HG03469 (cell line): ENCODE measurements around the gene COL8A1.
A peak's percentile ranks its signal among the peaks of the same experiment; 100 is the strongest.

ENCODE experiments used
- ATAC-seq: cut with Tn5 transposase; IDR thresholded peaks from one replicate; pipeline ENCODE4 v1.9.1; 2021; ENCODE audit warnings: mild to moderate bottlenecking, moderate library complexity, moderate number of reproducible peaks; ENCODE audit not compliant: unreplicated experiment

The COL8A1 gene

DNA sequence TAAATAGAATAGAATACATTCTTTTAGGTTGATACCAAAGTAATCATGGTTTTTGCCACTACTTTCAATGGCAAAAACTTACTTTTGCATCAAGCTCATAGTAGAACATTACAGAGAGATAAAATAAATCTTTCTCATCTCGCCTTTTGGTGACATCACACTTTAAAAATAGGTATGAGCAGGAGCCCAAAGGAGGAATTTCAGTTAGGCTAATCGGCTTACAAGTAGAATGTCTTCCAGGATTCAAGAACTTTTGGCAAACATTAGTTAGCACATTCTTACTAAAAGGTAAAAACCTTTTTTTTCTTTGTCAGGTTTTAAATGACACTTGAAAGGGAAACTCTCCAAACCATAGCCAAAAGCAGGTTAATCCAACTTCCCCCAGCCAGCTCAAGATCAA, 119.6 kb downstream of the COL8A1 start:
- no peak for ATAC-seq

DNA sequence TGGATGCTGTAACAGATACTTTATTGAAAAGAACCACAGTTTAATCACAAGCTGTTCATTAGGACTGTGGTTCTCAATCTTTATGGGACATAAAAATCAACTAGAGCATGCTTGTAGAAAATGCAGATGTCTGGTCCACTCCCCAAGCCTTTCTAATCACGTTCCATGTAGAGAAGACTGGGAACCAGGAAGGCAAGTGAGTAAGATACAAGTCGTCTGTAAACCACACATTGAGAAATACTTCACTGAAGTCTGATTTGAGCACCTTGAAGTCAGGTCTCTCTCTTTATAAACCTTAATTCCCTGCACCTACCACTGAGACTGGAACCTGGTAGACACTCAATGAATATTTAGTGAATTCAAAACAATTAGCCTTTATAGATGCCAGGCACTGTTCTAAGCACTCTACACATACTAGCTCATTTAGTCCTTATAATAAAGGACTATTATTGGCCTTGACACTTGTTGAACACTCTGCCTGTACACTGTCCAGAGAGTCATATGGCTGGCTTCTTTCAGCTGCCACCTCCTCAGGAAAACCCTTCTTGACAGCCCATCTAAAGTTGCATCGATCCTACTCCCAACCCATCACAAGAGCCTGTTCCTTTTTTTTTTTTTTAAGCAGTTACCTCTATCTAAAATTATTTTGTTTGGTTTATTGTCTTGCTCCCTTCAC, 120.2 kb downstream of the COL8A1 start:
- no peak for ATAC-seq

DNA sequence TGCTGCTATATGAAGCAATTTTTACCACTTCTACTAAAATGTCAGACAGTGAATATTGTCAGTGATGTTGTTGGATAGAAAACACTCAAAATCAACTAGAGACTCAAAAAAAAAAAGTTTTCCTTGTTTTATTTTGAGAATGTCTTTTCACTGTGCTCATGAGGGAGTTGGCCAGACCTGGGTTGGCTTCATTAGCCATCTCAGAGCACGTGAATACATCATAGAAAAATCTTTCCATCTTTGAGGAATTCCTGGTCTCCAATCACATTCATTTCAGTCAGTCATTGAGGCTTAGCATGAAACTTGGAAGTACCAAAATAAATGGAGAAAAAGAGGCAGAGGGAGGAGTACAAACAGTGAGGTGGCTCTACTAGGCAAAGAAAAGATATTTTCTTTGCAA, 121.6 kb downstream of the COL8A1 start:
- ATAC-seq = no peak

DNA sequence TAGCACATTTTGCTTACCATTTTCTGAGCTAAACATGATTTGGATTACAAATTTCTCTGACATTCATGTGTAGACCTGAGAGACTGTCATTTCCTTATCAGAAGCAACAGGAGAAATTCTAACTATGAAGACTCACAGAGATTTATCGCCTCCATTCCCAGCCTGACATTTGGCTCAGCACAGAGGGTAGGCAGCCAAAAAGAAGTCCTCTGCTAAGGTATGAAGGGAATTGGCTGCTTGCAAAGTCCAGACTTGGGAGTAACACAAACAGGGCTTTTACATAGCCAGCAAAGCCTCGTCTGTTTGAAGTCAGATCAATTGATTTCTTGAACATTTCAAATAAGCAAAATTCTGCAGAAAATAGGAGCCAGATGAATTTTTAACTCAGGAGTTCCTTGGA, 122.2 kb downstream of the COL8A1 start:
- no peak for ATAC-seq

DNA sequence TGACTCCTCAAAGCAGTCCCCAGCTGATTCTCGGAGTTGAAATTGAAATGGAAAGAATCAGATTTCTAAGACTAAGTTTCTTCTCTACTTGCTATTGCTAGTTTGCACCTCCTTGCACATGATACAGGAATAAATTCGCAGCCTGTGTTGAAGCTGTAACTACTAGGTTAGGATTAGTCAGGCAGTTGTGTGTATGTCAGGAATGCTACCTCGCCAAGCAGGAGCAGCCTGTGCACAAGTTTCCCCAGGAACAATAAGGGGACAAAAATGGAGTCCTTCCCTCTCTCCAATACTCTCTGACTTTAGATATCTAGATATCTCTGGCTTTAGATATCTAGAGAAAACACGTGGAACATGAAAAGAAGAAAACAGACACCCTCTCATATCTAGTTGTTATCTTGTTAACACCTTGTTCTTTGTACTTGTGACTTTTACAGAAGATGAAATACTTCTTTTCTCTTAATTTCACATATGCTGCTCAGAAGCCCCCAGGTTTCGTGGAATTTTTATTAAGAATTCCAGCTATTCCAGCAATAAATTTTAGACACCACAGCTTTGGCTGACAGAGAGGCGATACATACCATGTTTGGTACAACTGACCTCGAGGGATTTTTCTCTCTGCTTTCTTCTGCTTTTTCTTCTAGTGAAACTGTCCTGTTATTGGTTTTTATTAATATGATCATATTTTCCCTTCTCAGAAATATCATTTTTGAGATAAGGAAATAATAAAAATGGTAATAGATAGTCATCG, 123.2 kb downstream of the COL8A1 start:
- ATAC-seq = no peak

DNA sequence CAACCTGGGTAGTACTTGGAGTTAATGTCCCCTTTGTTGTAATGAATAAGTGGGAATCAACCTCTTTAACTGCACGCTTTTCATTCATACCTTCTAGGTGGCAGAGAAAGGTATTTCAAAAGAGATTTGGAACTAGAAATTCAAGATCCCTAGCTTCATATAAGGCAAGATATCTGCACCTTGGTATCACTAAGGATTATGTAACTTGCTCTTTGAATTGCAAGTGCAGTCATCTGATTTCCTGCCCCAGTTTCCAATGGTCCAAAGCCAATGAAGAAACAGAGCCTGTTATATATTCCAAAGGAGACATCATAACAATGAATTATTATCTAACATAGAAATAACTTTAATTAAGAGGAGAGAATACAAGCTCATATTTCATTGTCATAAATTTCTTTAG, 124.5 kb downstream of the COL8A1 start:
- ATAC-seq = no peak

DNA sequence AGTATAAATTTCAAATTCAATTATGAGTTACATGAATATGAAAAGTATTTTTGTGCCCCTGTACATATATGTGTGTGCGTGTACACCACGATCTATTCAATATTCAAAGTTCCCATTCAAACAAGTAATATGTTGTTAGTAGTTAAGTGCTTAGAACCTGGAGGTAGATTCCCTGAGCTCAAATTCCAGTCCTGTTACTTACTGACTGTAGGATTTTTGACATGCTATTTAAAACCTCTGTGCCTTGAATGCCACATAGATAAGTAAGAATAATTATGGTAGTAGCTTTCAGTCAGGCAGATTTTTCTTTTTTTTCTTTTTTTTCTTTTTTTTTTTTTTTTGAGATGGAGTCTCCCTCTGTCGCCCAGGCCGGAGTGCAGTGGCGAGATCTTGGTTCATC, 126.0 kb downstream of the COL8A1 start:
- no peak for ATAC-seq

DNA sequence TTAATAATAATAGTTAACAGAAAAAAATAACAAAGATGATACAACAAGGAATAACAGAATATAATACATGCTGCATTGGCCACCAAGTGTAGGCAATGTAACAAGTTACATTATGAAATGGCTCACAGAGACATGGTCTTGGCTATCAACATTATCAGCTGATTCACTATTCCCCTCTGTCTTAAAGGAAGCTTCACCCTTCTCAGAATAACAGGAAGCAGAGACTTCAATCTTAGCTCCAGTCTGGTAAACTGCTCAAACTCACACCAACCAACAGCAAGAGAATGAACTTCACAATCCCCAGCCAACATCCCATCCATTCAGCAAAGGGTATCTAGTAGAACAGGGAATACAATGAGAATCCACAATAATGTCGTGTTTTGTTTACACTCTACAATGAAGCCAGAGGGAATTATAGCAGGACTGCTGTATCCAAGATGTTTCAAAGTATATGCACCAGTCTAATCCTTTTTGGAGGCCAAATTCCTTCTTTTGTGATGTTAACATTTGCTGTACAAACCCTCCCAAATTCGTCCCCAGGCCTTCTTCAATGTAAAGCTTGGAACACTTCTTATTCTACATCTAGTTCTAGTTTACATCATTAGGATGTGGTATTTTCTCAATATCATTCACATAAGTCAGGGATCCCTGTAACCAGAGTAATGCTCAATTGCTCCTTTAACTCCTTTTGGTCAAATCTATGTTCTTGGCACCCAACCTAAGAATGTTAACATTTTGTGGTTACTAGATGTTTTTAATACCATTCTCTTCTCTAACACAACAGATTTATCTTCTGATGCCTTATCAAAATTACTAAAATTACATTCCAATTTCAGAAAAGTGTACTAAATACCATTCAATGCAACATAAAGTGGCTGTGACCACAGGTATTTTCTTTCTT, 126.9 kb downstream of the COL8A1 start:
- no peak for ATAC-seq

DNA sequence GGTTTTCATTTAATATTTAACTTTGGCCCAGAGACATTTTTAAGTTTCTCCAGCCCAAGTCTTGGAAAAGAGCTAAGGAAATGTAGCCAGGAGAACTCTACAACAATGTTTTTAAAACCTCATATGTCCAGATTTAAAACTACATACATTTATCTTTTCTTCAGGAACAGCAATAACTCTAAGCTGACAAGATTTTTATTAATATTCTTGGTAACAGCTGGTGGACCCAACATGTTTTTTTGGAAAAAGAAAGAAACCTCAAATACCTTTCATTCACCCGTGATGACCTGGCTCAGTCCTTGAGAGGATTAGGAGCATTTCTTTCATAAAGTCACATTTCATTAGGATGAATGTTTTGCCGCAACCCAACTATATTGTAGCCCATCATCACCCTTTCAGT, 128.9 kb downstream of the COL8A1 start:
- ATAC-seq = no peak

DNA sequence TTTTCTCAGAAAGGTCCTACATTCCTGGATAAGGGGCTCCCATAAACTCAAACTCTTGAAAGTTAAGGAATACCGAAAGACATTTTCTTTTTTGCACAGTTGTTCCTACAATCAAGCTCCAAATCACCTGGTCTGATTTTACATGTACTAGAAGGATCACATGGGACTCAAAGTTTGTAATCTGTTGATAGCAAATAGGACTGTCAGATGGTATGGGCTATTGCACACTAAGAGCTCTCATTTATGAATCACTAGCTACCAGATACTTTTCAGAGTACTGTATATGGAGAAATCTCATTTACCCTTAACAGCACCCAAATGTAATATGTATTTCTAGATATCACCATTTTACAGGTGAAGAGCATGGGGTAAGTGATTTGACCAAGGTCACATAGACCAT, 129.7 kb downstream of the COL8A1 start:
- no peak for ATAC-seq

DNA sequence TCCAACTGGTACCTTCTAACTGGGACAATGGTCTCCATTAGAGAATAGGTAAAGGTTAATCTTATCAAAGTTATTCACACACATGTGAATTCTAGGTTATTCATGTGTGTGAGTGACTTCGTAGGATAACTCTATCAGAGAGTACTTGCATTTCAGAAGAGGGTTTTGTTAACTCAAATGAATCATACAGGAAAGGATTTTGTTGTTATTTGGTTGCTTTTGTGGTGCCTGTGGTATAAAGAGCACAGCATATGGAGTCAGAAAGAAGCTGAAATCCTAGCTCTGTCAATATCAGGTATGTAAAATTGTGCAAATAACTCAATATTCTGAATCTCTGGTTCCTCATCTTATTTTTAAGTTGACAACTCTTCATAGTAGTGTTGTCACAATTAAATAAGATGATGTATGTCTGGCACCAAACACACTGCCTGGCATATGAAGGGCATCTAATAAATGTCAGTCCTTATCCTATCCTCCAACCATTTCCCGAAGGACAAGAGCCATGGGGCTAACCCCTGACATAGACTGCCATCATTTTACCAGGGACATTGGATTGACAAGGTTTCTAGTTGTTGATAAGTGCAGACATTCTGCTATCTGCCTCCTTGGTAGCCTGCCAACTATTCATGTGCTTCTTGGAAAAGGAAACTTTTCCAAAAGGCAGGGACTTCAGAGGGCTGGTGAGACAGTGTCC, 130.6 kb downstream of the COL8A1 start:
- ATAC-seq = no peak

DNA sequence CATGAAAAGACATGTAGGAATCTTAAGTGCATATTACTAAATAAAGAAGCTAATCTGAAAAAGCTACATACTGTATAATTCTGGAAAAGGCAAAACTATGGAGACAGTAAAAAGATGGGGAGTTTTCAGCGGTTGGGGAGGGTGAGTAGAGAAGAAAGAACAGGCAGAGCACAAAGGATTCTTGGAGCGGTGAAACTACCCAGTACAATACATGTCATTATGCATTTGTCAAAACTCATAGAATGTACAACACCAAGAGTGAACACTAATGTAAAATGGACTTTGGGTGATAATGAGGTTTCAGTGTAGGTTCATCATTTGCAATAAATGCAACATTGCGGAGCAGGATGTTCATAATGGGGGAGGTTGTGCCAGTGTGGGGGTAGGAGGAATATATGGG, 133.8 kb downstream of the COL8A1 start:
- ATAC-seq = no peak

DNA sequence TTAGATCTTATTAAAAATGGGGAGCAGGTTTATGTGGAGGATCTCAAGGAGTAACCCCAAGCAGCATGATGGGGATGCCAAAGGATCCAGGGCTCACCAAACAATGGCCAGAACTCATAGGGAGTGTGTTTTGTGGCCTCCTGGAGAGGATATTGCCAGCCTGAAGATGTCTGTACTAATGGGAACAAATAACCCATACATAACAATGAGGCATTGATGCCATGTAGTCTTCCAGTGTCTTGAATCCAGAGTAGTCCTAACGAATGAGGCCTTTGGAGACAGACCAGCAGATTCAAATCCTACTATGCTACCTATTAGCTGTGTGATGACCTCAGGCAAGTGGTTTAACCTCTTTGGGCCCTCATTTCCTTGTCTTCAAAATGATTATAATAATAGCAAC, 134.3 kb downstream of the COL8A1 start:
- no peak for ATAC-seq

DNA sequence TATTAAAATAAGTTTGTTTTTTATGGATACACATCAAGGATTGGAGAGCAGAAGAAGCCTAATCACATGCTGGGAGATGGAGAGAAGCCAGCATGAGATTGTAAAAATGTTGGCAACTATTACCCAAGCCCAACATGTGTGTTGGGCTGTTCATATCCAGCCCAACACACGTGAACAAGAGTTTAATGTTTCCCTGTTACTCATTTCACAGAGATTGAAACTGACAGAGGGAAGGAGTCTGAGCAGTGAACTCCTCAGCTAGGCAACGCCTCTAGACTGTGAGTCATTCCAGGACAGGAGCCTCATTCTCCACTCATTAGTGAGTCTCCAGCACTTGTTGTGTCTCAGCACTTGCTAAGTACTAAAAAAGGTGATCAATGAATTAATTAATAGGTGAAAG, 136.1 kb downstream of the COL8A1 start:
- peak; percentile 98 for ATAC-seq

DNA sequence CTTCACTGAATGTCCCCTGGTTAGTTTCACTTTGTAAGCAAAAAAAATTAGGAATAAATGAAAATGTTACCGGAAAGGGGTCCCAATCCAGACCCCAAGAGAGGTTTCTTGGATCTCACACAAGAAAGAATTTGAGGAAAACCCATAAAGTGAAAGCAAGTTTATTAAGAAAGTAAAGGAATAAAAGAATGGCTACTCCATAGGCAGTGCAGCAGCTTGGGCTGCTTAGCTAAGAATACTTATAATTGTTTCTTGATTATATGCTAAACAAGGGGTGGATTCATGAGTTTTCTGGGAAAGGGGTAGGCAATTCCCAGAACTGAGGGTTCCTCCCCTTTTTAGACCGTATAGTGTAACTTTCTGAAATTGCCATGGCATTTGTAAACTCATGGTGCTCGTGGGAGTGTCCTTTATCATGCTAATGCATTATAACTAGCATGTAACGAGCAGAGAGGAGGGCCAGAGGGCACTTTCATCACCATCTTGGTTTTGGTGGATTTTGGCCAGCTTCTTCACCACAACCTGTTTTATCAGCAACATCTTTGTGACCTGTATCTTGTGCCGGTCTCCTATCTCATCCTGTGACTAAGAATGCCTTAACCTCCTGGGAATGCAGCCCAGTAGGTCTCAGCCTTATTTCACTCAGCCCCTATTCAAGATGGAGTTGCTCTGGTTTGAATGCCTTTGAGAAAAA, 138.3 kb downstream of the COL8A1 start:
- no peak for ATAC-seq

DNA sequence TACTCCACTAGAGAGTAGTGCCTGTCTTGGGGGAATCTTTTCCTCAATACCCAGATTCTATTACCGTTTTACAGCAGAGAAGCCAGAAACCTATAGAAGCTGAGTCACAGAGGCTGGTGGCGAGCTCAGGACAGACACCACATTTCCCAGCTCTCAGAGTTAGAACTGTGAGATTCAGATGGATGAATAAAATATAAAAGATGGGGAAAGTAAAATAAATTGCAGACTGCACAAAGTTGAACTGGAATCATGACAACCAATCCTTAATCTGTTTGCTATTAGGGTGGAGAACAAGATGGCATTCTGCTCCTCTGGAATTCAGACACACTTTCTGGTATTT, 138.8 kb downstream of the COL8A1 start:
- no peak for ATAC-seq

DNA sequence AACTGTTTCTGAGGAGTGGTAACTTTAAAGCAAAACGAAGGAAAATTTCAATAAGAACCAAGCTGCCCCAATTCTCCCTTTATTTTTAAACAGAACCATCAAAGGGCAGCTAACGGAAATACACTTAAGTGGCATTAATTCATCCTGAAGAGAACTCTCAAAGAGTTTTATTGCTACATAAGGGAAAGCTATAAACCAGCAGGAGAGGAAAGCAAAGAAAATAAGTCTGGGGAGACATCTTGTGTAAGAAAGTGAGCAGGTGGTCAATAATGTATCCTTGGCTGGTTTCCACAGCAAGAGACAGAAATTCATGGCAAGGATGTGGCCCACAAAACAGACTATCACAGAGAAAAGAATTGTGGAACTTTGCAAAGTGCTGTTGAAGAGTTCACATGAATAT, 139.3 kb downstream of the COL8A1 start:
- ATAC-seq = no peak

DNA sequence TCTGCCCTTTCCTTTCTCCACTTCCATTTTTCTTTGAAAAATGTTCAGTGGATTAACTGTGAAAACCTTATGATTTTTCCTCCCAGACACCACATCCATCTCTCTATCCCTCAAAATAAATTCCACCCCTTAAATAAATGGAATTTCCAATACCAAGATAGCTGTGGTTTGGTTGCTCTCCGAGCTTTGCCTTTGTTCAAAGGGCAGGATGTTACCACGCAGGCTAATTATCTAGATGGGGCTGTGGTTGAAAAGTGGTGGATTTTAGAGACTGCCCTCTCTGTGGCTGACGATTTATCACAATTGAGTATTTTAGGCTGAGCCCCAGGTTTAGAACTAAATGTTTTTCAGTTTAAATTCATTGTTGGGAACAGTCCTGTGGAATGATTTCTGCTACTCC, 142.4 kb downstream of the COL8A1 start:
- ATAC-seq = no peak

DNA sequence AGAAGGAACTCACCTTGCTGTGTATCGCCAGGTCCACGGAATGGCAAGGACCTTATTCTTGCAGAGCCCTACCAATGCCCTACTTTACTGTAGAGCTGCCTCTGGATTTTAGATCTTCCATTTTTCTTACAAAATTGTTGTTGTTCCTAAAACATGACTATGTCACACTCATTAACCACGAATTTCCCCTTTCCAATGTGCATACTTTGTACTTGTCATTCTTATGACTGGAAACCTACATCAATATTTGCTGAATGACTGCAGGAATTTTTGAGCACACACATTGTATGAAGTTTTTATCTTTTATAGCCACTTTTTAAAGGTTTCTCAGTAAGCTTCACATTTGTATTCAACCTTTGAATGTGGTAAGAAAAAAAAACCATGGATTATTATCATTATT, 143.4 kb downstream of the COL8A1 start:
- ATAC-seq = no peak

DNA sequence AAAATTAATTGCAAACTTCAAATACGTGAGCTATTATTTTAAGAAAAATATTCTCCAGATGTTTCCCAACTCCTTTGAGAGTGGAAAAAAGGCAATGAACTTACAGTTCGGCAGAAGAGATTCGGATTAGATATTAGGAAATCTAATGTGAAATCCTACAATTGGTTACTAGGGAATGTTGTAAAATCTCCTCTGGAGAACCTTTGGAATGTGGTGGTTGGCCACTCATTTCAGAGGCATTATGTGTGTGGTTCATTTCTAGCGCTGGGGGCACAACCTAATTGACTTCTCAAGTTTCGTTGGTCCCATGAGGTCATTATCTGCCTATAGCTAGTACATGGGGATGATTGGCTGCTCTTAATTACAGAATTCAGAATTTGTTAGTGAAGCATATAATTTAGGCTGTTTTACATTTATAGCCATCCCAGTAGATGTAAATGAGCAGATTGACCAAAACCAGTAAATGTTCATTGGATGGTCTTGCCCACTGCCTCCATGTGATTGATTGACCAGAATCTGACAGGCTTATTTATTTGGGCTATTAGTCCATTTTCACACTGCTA, 144.7 kb downstream of the COL8A1 start:
- ATAC-seq = no peak
